Left renal cortex interstitium (tissue), 4 donors: Measurements from ENCODE around the gene ATRX. TPM values are rescaled to one million over a fixed set of nuclear protein-coding genes. Genes with fewer than 3 reads are reported as not detected.
"Not testable (repeated sequence)": the region's sequence is repeated elsewhere in the genome, so short reads cannot be mapped to it uniquely, and the experiment has no call there.

Experiments
- DNase-seq, 4 donors: peaks; one replicate each; pipeline ENCODE4 v3.0.0-alpha.2; 2013; ENCODE audit warnings: low read depth in 4 of 4, low spot score in 2 of 4, missing footprints in 1 of 4
- polyA plus RNA-seq, 4 donors: library from polyadenylated mRNA; unstranded; fragments of 120-200 nt; gene quantifications; one replicate each; pipeline ENCODE4 v1.2.1, GENCODE V29; 2013; ENCODE audit not compliant: insufficient read length in 4 of 4

Gene ATRX
- polyA plus RNA-seq, 4 donors: 63.7 to 97.1 (median 85.4) TPM

GRCh38 chrX:77635373-77635772 is 150.6 kb downstream of the ATRX start:
- DNase-seq: no peak

GRCh38 chrX:77628294-77629025 is 157.6 kb downstream of the ATRX start:
- DNase-seq: no peak

DNA sequence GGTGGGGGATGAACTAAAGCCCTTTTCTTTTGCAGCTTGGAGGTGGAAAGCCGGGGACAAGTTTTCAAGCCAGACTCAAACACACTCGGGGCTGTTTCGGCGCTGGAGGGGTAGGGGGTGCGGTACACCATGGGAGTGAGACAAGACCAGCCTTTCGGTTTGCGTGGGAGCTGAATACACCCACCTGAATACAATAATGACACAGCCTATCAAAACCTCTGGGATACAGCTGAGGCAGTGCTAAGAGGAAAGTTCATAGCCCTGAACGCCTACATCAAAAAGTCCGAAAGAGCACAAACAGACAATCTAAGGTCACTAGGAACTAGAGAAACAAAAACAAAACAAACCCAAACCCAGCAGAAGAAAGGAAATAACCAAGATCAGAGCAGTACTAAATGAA is 163.3 kb downstream of the ATRX start:
- no peak for DNase-seq

GRCh38 chrX:77622233-77622632 is 163.8 kb downstream of the ATRX start:
- DNase-seq: no peak

DNA sequence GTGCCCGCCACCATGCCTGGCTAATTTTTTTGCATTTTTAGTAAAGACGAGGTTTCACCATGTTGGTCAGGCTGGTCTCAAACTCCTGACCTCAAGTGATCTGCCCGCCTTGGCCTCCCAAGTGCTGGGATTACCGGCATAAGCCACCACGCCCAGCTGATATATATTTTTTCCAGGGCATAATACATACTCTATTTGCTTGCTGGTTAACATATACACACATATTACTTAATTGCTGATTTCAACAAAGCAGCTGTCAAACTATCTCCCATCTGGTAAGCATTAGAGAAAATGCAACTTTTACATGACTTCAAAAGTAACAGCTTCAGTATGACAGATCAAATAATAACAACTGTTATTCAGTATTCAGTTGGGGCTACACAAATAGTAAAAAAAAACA is 164.6 kb downstream of the ATRX start:
- not testable (repeated sequence) for DNase-seq

DNA sequence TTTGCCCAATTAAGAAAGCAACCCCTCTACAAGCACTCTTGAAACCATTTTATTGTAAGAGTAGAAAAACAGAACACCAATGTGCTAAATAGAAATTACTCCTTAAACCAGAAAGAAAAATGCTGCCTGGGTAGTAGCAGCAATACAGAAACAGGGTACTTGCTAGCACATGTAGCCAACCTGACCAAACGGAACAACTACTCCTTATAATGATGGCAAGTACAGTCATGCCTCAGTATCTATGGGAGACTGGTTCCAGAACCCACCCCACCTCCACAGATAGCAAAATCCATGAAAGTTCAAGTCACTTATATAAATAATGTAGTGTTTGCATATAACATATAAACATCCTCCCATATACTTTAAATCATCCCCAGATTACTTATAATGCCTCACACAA is 168.8 kb downstream of the ATRX start:
- DNase-seq: no peak

DNA sequence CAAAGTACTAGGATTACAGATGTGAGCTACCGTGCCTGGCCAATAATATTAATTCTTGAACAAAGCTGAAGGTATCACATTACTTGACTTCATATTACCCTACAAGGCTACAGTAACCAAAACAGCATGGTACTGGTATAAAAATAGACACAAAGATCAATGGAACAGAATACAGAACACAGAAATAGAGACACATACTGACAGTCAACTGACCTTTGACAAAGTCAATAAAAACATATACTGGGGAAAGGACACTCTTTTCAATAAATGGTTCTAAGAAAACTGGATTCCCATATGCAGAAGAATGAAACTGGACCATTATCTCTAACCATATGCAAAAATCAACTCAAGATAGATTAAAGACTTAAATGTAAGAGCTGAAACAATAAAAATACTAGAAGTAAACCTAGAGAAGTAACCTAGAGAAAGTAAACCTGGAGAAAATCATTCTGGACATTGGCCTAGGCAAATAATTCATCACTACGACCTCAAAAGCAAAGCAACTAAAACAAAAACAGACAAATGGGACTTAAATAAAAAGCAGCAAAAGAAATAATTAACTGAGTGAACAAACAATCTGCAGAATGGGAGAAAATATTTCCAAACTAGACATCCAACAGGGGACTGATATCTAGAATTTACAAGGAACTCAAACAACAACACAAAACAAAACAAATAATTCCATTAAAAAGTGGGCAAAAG is 182.2 kb downstream of the ATRX start:
- DNase-seq: no peak

DNA sequence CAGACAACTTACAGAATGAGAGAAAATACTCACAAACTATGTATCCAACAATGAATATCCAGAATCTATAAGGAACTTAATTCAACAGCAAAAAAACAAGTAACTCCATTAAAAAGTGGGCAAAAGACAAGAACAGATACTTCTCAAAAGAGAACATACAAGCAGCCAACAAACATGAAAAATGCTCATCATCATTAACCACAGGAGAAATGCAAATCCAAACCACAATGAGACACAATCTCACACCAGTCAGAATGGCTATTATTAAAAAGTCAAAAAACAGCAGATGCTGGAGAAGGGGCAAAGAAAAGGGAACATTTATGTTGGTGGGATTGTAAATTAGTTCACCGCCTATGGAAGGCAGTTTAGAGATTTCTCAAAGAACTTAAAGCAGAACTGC is 188.5 kb downstream of the ATRX start:
- no peak for DNase-seq

DNA sequence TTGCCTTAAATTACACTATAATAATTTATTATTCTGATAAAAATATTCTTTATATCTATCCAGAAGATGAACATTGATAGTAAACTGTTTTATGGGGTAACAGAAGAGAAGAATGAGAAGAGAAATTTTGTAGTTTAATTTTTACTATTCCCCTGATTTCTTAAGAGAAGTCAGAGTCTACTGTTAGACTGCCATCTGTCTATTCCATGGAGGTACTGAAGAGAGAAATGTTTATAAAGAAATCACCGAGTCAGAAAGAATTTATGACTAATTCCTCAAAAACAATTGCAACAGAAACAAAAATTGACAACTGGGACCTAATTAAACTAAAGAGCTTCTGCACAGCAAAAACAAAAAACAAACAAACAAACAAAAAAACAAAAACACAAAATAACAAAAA is 188.9 kb downstream of the ATRX start:
- no peak for DNase-seq

GRCh38 chrX:77595848-77596247 is 190.2 kb downstream of the ATRX start:
- no peak for DNase-seq

DNA sequence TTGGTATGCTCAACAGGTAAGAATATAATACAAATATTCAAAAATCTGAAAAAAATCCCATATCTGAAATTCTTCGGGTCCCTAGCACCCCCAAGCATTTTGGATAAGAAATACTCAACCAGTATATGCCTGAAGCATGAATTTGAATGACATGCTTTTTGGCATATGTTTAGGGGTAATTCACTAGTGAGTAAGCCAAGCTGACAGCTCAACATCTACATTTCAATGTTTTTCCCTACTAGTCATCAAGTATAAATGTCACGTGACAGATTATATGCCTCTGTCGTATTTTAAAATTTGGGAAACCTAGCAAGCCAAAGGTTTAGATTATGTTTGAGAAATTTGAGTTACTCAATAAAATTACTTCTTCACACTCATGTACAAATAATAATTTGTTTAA is 213.7 kb downstream of the ATRX start:
- no peak for DNase-seq

DNA sequence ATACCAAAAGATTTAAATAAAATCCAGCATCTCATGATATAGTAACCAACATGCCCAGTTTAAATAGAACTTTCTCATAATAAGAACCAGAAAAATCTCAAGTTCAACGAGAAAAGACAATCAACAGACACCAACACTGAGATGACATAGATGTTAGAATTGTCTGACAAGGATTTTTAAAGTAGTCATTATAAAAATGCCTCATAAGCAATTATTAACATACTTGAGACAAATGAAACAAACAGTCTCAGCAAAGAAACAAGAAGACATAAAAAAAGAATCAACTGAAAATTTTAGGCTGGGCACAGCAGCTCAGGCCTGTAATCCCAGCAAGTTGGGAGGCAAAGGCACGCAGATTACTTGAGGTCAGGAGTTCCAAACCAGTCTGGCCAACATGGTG is 220.7 kb downstream of the ATRX start:
- no peak for DNase-seq

DNA sequence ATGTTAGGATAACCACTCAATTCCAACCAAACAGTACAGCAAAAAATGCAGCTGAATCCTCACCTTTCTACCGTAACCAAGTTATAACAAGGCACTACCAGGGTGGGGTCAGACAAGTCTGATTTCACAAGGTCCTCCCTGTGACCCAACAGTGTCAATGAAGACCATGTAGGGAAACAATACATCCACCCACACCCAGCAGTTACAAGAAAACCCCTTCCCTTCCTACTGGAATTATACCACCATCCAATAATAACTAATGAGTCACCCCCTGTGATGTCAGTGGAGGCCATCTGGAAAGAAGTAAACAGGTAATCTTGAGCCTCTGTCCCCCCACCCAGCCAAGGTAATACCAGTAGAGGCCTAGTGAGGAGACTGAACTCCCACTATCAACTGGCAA is 221.2 kb downstream of the ATRX start:
- DNase-seq: no peak

GRCh38 chrX:77561372-77561771 is 224.6 kb downstream of the ATRX start:
- DNase-seq: no peak

DNA sequence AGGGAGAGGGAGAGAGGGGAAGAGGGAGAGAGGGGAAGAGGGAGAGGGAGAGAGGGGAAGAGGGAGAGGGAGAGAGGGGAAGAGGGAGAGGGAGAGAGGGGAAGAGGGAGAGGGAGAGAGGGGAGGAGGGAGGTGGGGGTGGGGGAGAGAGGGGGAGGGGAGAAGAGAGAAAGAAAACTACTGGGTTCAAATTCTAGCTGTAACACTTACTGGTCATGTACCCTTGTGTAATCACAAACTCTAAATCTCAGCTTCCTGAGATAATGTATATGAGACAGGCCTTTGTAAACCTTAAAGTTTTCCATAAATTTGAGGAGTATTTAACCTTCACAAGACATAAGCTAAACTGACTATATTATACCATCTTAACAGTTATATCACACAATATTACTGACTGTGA is 229.7 kb downstream of the ATRX start:
- no peak for DNase-seq

DNA sequence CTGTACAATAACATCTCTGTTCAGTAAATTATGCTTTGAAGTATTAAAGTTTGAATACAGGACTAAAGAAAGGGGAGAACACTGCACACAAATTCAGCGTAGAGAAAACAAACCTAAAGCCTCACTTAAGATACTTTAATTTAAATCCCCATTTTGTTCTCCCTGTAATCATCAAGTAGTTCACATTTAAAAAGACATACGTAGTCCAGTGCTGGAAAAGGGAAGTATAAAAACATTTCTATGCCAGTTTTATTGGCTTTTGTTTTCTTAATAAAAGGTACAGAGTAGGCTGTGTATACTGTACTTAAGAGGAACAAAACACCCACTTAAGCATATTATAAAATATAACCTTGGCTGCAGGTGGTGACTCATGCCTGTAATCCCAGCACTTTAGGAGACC is 237.3 kb downstream of the ATRX start:
- no peak for DNase-seq

- DNase-seq: not testable (repeated sequence)
Observed at GRCh38 chrX:77539778-77540177, 246.2 kb downstream of the ATRX start.

DNA sequence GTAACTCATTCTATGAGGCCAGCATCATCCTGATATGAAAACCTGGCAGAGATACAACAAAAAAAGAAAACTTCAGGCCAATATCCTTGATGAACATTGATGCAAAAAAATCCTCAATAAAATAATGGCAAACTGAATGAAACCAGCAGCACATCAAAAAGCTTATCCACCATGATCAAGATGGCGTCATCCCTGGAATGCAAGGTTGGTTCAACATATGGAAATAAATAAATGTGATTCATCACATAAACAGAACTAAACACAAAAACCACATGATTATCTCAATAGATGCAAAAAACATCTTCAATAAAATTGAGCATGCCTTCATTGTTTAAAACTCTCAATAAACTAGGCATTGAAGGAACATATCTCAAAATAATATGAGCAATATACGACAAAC is 254.8 kb downstream of the ATRX start:
- not testable (repeated sequence) for DNase-seq

DNA sequence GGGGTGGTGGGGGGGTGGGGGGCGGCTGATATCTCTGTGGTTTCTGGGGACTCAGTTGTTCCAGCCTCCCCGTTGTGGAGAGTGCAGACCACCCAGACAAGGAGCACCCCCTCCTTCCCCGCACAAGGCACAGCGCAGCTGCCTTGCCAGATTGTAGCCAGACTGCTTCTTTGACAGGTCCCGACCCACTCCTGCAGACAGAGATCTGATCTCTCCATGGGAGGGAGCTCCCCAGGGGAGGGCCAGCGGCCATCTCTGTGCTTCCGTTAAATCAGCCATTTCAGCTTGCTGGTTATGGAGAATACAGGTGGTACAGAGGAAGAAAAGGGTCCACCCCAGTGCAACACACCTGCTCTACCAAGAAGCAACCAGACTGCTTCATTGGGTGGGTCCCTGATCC is 258.0 kb downstream of the ATRX start:
- no peak for DNase-seq

- DNase-seq: no peak
Observed at GRCh38 chrX:77527233-77528001, 258.6 kb downstream of the ATRX start.

- no peak for DNase-seq
Observed at GRCh38 chrX:77519765-77520164, 266.3 kb downstream of the ATRX start.

DNA sequence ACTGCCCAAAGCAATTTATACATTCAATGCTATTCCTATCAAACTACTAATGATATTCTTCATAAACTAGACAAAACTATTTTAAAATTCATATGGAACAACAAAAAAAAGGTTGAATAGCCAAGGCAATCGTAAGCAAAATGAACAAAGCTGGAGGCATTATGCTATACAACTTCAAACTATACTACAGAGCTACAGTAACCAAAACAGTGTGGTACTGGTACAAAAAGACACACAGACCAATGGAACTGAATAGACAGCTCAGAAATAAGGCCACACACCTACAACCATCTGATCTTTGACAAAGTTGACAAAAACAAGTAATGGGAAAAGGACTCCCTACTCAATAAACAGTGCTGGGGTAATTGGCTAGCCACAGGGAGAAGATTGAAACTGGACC is 271.8 kb downstream of the ATRX start:
- no peak for DNase-seq
